Neutrophil (primary cell): Measurements from ENCODE around the gene CLPX.

ENCODE experiments used
- H3K27ac ChIP-seq: fragments of 200-600 bp; sonication (generic); 2 replicates; pipeline ENCODE4 v1.5.1; 2016; ENCODE audit warnings: mild to moderate bottlenecking, moderate library complexity
- H3K27me3 ChIP-seq: fragments of 200-600 bp; sonication (generic); 2 replicates; pipeline ENCODE4 v1.6.0; 2016; ENCODE audit warnings: mild to moderate bottlenecking
- H3K36me3 ChIP-seq: fragments of 200-600 bp; sonication (generic); 2 replicates; pipeline ENCODE4 v1.5.1; 2017
- H3K4me1 ChIP-seq, 2 experiments: fragments of 200-600 bp in 1 of 2; sonication (generic) in 1 of 2; 1 replicate in 1 of 2; 2 replicates in 1 of 2; pipeline versions ENCODE4 v1.5.1 to v1.6.1; 2013 to 2016; ENCODE audit warnings: low read depth in 1 of 2, low read length in 1 of 2, mild to moderate bottlenecking in 1 of 2, moderate library complexity in 1 of 2; ENCODE audit not compliant: control insufficient read depth in 1 of 2, insufficient read depth in 1 of 2
- H3K4me3 ChIP-seq, 2 experiments: fragments of 200-600 bp in 1 of 2; sonication (generic) in 1 of 2; 1 replicate in 1 of 2; 2 replicates in 1 of 2; pipeline ENCODE4 v1.5.1; 2013 to 2016; ENCODE audit warnings: low read depth in 1 of 2, low read length in 1 of 2, mild to moderate bottlenecking in 1 of 2, moderate library complexity in 1 of 2
- H3K9me3 ChIP-seq: fragments of 200-600 bp; sonication (generic); 2 replicates; pipeline ENCODE4 v1.5.1; 2016
- CTCF ChIP-seq: fragments of 200-600 bp; sonication (generic); IDR thresholded peaks from 2 replicates; pipeline ENCODE4 v1.5.1; 2016; ENCODE audit warnings: antibody characterized with exemption

CLPX gene

DNA sequence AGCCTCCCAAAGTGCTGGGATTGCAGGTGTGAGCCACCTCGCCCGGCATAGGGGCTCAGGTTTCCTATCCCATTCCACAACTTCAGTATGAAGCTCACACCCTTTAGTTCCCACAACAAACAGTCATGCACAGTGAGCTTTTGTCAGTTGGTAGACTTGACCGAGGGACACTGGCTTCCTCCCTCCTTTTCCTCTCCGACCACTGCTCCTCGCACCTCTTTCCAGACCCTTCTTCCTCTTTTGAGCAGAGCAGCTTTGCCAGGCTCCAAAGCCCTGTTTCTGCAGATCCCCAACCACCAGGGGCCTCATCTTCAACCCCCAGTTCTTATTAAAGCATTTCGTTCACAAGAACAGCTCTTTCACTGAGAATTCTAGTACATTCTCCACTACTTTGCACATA lies 38.9 kb upstream of the CLPX start:
- H3K4me3 ChIP-seq: no peak overlapping the region
- H3K36me3 ChIP-seq: no peaks in the 10 kb centered on the region
- no peaks in the 10 kb centered on the region for H3K9me3 ChIP-seq
- no peak for TF ChIP-seq CTCF
- H3K27ac ChIP-seq: no peak overlapping the region
- no peaks in the 10 kb centered on the region for H3K27me3 ChIP-seq
- H3K4me1 ChIP-seq: no peaks in the 10 kb centered on the region

DNA sequence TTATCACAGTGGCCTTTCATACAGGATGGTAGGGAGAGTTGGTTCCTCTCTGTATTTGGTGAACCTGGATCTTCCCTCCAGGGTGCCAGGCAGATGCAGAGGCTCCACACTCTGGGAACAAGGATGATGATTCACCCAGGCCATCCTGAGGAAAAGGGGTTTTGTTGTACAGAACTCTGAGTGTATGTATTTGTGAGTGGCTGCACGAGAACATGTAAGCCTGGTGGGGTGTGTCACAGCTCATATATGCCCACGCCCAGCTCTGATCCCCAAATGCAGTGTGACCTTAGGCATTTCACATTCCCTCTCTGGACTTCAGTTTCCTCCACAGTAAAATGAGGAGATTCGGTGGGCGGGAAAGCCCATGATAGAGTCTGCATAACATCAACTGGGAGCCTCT lies 37.7 kb upstream of the CLPX start:
- Histone ChIP-seq H3K9me3 (no peaks in the 10 kb centered on the region), H3K27ac (no peak overlapping the region), H3K27me3 (no peaks in the 10 kb centered on the region), H3K4me1 (no peaks in the 10 kb centered on the region), H3K36me3 (no peaks in the 10 kb centered on the region), H3K4me3 (no peak overlapping the region)
- TF ChIP-seq CTCF: no peak

DNA sequence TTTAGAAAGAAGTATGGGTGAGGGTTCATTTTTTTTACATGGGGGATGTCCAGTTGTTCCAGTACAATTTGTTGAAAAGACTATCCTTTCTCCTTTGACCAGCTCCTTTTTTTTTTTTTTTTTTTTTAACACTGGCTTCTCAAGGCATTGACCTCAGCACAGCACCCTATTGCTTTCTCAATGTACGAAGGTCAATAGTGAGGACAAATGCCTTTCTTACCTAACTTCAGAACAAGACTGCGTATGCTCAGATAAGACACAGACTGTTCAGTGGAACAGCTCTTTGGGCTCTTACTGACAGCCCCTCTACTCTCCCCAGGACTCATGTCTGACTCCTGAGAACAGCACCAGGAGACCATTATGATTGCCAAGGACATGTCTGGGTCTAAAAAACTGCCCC lies 36.6 kb upstream of the CLPX start:
- no peaks in the 10 kb centered on the region for H3K9me3 ChIP-seq
- no peak overlapping the region for H3K4me3 ChIP-seq
- no peak overlapping the region for H3K27ac ChIP-seq
- H3K27me3 ChIP-seq: no peaks in the 10 kb centered on the region
- H3K36me3 ChIP-seq: no peaks in the 10 kb centered on the region
- H3K4me1 ChIP-seq: no peaks in the 10 kb centered on the region
- TF ChIP-seq CTCF: no peak

GRCh38 chr15:65219137-65219536 lies 34.0 kb upstream of the CLPX start:
- no peak overlapping the region for H3K4me3 ChIP-seq
- TF ChIP-seq CTCF: no peak
- no peaks in the 10 kb centered on the region for H3K27me3 ChIP-seq
- no peaks in the 10 kb centered on the region for H3K9me3 ChIP-seq
- H3K27ac ChIP-seq: no peak overlapping the region
- no peaks in the 10 kb centered on the region for H3K4me1 ChIP-seq
- H3K36me3 ChIP-seq: no peaks in the 10 kb centered on the region

- Histone ChIP-seq H3K36me3 (no peaks in the 10 kb centered on the region), H3K27me3 (no peaks in the 10 kb centered on the region), H3K4me3 (no peak overlapping the region), H3K27ac (no peak overlapping the region), H3K4me1 (no peaks in the 10 kb centered on the region), H3K9me3 (no peaks in the 10 kb centered on the region)
- no peak for TF ChIP-seq CTCF
These were observed 32.7 kb upstream of the CLPX start for GRCh38 chr15:65217526-65218482.
